ACHN (cell line): Measurements from ENCODE around the gene SYDE1.

Experiments
- DNase-seq: peaks from one replicate; pipeline ENCODE4 v3.0.0-alpha.2; 2015
- in situ Hi-C: cut with HindIII; loops from 2 replicates; pipeline ENCODE4 v1.10.0; 2017; ENCODE audit warnings: low sequenced_read_pairs, low pct_ligation_motif_present, low pct_unique_long_range_greater_than_20kb

Gene SYDE1

DNA sequence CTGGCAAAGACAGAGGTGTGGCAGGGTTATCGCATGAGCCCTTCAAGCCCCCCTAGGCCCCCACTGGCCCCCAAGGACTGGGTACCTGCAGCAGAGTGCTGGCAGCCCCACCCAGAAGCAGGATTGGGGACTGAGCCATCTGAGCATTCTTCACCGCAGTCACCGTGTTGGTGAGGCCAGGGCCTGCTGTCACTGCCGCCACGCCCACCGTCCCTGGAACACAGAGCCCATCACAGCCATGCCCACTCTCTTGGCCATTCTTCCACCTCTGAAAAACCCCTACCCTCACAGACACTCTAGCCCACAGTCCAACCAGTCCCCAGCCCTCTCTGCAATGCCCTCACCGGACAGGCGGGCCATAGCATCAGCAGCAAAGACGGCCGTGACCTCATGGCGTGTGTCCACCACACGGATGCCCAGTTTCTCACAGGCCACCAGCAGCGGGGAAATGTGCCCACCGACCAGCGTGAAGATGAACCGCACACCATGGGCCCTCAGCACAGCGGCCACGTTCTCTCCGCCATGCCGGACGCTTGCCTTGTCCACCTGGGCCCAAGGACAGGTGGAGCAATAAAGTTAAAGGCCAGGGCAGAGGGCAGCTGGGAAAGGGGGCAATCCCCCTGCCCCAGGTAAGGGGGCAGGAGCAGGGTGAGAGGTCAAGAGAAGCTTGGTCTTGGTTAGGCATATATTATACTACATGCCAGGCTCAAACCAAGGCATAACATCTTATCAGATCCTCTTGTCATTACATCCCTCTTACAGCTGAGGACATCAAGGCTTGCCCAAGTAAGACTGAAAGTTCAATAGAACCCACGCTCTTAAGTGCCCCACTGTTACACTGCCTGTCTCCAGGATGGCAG lies 16.1 kb downstream of the SYDE1 start:
- DNase-seq = no peak
- in situ Hi-C loops = no loop called here

DNA sequence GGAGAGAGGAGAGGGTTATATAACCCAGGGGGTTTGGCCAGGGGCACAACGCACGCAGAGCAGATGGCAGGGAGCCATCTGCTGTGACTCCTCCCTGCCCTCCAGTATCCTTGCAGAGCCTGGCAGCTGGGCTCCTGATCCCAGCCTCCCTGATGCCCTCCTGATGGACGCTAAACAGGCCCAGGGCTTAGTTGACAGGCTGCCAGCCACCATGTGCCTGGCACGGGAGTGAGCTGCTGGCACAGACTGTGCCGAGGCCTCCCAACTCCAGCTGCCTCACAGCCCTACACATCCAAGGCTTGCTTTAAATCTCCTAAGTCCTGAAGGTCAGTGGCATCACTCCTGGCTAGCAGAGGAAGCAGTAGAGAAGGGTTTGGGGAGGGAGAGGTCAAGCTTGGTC lies 16.7 kb downstream of the SYDE1 start:
- in situ Hi-C loops = no loop called here
- DNase-seq = no peak

DNA sequence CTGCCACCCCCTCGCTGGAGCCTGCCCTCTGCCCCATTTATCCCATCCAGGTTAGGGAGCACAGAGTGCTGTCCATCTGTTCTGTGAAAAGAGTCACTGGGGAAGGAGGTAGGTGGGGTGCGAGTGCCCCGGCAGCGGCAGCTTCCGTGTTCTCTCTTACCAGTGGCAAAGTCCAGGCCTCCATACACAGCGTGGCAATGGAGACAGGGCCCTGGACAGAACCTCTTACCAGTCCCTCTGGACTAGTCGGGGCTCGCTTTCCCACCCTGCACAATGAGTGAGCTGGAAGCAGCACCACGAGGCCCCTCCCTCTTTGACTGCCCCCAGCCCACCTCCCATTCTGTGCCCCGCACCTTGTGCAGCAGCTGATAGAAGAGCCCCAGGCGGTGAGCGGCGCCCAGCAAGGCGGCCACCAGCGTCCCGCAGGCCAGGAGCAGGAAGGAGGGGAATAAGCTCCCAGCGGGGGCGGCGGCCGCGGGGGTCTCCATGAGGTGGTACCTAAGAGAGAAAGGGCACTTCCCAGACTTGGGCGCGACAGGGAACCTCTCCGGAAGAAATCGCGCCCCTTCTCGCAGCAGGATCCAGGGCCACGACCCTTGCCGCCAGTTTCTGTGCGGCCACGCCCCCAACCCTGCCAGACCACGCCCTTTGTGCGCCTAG lies 17.5 kb downstream of the SYDE1 start:
- DNase-seq = peak; percentile 16
- in situ Hi-C loops = no loop called here

DNA sequence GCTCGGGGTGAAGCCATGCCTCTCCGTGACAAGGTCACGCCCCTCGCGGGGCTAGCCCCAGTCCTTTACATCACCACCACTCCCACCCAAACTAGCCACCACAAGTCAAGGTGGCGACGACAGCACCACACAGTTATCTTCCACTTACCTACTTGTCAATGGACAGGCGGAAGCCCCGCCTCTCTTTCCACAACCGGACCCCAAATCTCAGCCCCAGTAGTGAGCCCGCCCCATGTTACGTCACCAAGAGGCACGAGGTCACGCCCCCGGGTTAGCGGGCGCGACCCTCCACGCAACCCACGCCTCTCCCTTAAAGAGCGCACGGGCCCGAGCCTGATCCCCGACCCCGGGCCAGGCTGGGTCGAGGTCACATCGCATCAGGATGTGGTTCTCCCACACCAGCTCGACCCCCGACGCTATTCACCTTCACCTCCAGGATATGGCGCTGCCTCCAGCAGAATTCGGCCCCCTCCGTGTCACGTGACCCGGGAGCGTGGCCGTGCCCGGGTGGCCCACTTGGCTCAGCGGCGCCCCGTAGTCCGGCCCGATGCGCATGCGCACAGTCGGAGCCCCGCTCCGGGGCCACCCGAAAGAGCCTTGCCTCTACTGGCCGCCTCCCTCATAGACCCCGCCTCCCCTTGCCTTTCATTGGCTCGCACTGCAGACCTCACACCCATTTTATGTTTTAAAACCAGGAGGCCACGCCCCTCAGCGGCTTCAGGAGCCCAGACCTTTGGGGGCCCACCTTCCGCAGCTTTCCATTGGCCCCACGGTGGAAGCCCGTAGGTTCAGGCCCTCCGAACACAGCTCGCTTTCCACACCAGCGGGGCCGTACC lies 18.2 kb downstream of the SYDE1 start:
- DNase-seq = peak; percentile 97
- in situ Hi-C loops = no loop called here

DNA sequence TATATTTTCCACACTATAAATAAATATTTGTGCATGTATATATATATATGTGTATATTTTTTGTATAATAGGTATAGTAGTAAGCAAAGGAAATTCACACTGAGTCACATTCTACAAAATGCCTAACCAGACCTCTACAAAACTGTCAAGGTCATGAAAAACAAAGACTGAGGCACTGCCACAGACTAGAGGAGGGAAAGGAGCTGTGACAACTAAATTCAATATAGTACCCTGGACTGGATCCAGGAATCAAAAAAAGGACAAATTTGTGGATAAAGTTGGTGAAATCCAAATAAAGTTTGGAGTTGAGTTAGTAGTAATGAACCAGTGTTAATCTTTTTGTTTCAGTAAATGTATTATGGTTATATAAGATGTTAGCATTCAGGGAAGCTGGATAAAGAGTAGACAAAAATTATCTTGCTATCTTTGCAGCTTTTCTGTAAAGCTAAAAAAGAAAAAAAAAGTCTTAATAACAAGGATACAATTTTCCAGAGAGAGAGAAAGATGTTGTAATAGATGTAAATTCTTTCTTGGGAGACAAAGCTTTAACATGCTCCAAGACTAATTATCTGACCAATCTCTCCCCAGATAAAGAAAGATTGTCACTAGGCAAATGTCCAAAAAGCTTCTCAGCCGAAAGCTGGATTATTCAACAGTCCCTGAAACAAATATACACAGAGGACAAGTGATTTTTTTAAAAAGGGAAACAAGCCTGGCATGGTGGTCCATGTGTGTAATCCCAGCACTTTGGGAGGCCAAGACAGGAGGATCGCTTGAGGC lies 19.1 kb downstream of the SYDE1 start:
- in situ Hi-C loops = no loop called here
- no peak for DNase-seq

DNA sequence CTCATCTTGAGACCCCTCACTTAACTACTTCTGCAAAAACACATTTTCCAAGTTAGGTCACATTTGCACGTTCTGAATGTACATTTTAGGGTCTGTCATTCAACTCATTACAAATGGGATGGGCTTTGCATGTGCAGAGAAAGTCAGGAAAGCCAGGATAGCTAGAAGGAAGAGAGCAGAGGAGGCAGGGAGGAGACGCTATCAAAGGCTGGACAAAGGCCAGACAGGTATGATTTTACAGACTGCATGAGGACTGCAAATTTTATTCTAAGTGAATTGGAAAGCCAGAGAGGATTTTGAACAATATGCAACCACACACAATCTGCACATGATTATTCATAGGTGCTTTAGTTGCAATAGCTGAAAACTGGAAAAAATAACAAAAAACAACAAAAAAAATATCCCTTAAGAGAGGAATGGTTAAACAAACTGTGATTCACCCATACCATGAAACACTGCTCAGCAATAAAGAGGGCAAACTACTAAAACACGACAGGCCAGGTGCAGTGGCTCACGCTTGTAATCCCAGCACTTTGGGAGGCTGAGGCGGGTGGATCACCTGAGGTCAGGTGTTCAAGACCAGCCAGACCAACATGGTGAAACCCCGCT lies 21.1 kb downstream of the SYDE1 start:
- in situ Hi-C loops = no loop called here
- no peak for DNase-seq

DNA sequence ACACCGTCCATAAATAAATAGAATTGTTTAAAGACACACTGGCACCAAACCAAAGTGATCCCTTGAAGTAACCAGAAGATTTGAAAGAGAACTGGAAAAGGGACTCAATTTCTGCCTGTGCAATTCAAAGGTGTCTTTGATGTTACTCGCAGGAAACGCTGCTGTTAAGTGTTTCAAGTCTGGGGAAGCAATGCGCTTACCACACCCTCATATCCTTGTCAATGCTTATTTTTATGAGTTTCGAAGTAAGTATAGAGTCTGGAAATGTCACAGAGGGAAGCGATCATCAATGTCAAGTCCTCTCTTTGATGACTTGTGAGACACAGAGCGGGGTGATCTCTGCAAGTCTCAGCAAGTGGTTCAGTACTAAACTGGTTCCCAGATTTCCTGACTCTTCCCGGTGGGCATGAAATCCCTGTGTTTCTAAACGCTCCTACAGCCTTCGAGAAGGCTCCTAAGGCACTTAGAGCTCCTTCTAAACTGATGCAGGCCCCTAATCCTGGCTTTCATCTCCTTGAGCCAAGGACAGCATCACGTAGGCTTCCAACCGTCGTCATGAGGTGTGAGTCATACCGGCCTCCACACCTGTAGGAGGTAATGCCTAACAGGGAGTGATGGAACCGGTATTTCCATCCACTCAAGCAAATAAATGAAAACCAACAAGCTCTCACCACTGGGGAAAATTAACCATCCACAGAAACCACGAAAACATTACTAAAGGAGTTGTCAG lies 22.8 kb downstream of the SYDE1 start:
- in situ Hi-C loops = no loop called here
- DNase-seq = no peak

DNA sequence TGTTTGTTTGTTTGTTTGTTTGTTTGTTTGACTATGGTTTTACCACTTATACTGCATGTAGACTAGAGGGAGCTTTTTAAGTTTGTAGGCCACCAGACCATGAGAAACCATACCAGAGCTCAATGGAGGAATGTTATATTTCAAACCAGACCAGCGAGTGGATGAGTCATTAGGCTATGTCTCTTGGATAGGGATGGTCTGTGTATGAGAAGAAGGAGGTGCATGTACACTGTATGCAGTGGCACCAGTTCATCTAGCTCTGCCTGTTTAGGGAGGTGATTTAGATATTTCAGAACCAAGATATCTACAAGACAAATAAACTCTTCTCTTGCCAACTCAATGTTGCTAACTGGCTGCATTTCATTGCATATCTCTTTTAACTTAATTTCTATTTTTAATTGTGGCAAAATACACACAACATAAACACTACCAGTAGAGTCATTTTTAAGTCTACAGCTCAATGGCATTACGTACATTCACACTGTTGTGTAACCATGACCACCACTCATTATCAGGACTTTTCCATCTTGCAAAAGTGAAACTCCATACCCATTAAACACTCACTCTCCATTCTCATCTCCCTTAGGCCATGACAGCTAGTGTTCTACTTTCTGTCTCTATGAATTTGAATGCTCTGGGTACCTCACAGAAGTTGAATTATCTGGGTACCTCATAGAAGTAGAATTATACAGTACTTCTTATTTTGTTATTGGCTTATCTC lies 29.2 kb downstream of the SYDE1 start:
- in situ Hi-C loops = no loop called here
- DNase-seq = no peak

DNA sequence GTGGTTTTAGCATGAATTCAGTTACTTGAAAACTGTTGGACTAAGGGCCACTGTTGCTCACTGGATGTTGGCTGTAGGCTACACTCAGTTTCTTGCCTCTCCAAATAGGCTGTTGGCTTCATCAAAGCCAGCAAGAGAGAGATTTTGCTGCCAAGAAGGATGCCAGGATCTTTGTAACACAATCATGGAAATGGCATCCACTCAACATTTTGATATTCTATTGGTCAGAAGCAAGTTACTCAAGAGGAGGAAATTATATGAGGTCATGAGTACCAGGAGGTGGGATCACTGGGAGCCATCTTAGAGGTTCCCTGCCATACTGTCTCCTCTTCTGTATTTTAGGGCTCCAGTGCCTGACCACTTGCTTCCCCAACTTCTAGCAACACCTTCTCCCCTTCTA lies 30.6 kb downstream of the SYDE1 start:
- in situ Hi-C loops = no loop called here
- no peak for DNase-seq

DNA sequence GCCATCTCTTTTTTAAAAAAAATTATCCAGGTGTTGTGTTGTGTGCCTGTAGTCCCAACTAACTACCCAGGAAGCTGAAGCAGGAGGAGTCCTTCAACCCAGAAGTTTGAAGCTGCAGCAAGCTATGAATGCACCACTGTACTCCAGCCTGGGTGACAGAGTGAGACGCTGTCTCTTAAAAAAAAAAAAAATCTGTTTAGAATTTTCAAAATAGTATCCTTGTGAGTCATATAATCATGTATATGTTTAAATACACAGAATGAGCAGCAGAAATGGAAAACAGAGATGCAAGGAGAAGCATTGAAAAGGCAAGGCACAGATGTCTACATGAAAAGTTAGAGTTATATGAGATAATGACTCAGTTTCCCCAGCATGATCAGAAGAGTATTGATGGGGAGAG lies 31.2 kb downstream of the SYDE1 start:
- DNase-seq = no peak

DNA sequence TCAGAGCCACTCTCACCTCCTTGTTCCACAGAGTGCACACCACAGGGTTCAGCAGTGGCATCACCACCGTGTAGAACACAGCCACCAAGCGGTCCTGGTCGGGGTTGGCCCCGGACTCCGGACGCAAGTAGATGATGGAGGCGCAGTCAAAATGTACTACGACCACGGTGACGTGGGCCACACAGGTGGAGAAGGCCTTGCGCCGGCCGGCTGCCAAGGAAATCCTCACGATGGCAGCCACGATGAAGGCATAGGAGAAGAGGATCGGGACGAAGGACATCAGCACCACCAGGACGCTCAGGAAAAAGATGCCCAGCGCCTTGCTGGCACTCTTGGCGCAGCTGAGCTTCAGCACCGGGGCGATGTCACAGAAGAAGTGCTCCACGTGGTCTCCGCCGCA lies 33.9 kb downstream of the SYDE1 start:
- in situ Hi-C loops = no loop called here
- no peak for DNase-seq

More for the DNA sequence above, 31.2 kb downstream of the SYDE1 start:
- in situ Hi-C loops = no loop called here

DNA sequence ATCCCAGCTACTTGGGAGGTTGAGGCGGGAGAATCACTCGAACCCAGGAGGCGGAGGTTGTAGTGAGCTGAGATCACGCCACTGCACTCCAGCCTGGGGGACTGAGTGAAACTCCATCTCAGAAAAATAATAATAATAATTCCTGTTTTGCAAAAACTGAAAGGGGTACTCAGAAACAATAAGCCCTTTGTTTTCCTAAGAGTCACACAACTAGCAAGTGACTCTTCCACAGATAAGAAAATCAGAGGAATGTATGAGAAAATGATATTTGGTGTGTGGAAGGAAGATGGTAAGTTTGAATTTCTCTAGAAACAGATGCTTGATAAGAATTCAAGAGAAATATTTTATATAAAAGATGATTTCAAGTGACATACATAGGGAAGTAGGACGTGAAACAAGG lies 35.1 kb downstream of the SYDE1 start:
- in situ Hi-C loops = no loop called here

DNA sequence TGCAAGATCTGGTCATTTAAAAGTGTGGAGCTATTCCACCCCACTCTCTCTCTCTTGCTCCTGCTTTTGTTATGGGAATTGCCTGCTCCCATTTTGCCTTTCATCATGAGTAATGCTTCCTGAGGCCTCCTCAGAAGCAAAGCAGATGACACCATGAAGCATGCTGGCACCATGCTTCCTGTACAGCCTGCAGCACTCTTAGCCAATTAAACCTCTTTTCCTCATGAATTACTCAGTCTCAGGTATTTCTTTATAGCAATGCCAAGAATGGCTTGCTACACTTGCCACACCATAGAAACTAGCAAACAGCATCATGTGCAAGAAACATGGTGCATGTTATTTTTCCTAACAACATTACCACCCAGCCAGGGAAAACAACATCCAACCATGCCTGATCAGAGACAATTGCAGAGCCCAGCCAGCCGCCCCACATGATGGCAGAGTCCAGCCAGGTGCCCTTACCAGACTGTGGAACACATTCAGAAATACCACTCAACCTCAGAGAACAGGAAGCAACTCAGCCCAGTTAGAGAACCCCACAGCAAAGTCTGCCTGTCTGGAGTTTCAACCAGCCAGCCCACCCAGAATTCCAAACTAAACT lies 36.9 kb downstream of the SYDE1 start:
- in situ Hi-C loops = no loop called here
- DNase-seq = no peak

More for the DNA sequence above, 35.1 kb downstream of the SYDE1 start:
- DNase-seq = no peak

DNA sequence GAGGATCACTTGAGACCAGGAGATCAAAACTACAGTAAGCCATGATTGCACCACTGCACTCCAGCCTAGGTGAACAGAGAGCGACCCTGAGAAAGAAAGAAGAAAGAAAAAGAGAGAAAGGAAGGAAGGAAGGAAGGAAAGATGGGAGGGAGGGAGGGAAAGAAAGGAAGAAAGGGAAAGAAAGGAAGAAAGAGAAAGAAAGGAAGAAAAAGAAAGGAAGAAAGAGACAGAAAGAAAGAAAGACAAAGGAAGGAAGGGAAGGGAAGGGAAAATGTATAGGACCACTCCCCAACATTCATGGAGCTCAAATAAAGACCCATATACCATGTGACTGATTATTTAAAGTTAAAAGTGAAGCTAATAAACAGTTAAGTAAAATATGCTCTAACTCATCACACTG lies 39.9 kb downstream of the SYDE1 start:
- DNase-seq = no peak
- in situ Hi-C loops = no loop called here

DNA sequence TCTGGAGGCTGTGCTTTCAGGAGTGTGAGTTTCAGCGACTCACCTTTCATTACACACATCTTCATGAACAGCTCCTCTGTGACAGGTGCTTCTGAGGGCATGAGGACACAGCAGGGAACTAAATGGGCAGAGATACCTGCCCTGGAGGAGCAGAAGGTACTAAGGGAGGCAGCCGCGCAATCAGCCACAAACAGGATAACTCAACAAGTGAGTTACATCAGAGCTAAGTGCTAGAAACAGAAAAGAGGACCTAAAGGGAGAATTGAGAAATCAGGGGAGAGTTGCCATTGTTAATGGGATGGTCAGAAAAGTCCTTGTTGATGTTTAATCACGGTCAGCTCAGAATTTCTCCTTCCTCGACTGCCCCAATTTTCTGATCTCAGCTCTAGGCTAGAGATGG lies 42.5 kb downstream of the SYDE1 start:
- in situ Hi-C loops = no loop called here
- no peak for DNase-seq

DNA sequence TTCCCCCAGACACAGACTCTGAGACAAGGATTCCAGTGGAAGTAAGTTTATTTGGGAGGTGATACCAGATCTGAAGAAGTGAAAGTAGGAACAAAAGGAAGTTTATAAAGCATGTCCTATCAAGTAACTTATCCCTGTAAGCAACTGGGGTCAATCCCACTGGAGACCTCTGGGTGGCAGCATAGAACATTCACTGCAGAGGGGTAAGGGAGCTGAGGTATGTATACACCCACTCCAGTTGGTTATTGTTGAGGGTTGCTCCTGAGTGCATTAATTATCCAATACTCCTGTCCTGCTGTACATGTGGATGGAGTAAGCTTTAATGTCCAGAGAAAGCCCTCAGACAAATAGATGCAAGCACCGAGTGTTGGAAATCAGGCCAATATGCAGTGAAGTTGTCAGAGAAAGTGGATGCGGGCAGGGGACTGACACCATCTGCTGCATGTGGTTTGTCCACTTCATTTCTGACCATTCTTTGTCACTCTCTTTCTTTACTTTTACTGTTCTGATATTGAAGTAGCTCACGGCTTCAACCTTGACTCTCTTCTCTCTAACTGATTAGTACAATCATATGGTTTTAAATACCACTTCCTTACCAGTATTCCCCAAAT lies 46.9 kb downstream of the SYDE1 start:
- in situ Hi-C loops = no loop called here
- peak; percentile 42 for DNase-seq
